Measurements from ENCODE around the gene HTR7. TPM values are rescaled to one million over a fixed set of nuclear protein-coding genes. Genes with fewer than 3 reads are reported as not detected.

The HTR7 gene
- total and polyA plus RNA-seq, 2 of the 4 experiments (the other 2 are of a cell fraction): 0.43 to 0.72 TPM

DNA sequence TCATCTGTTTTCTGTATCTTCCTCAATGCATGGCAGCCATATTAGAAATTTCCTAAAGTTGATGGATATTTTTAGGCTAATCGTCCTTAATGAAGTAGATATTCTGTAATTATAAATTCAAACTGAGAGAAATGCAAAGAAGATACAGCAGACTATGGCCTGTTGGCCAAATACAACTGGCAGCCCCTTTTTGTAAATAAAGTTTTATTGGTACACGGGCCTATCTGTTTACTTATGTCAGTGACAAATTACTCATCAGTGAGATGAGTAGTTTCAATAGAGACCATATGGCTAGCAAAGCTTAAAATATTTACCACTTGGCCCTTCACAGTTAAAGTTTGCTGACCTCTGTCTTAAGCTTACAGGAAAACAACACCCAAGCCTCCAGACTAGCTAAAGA lies 112.3 kb downstream of the HTR7 start:
- no peak overlapping the region for H3K14ac ChIP-seq (replicated peaks; ENCODE audit: low read depth, low read length)
- dilution Hi-C loops (cut with HindIII; ENCODE audit: low sequenced_read_pairs, unreplicated experiment): no loop called here
- no peak overlapping the region for H2AFZ ChIP-seq (replicated peaks; ENCODE audit: low read length, poor library complexity)
- H3K9me3 ChIP-seq (ENCODE audit: control insufficient read depth, insufficient read depth, low read length): no peaks in the 10 kb centered on the region
- H3K18ac ChIP-seq (ENCODE audit: low read depth, low read length): no peak overlapping the region
- no peak overlapping the region for H2AK9ac ChIP-seq (replicated peaks; ENCODE audit: low read depth, low read length, poor library complexity)
- POLR2A ChIA-PET (ENCODE audit: unreplicated experiment): no interaction called here
- DNase-seq: no peak
- intact Hi-C loops (cut with micrococcal nuclease): no loop called here
- H4K5ac ChIP-seq (ENCODE audit: low read depth, low read length): no peak overlapping the region
- H2BK120ac ChIP-seq (ENCODE audit: low read depth, low read length): no peak overlapping the region
- no peak for TF ChIP-seq FOS (IDR thresholded peaks at IDR 0.05; ENCODE audit: low read depth, low read length)
- TF ChIP-seq CHD1 (IDR thresholded peaks at IDR 0.05; ENCODE audit: low read depth, low read length): no peak
- no peak for TF ChIP-seq MAFK (IDR thresholded peaks at IDR 0.05; ENCODE audit: low read depth, low read length)
- TF ChIP-seq, protein P1, sequence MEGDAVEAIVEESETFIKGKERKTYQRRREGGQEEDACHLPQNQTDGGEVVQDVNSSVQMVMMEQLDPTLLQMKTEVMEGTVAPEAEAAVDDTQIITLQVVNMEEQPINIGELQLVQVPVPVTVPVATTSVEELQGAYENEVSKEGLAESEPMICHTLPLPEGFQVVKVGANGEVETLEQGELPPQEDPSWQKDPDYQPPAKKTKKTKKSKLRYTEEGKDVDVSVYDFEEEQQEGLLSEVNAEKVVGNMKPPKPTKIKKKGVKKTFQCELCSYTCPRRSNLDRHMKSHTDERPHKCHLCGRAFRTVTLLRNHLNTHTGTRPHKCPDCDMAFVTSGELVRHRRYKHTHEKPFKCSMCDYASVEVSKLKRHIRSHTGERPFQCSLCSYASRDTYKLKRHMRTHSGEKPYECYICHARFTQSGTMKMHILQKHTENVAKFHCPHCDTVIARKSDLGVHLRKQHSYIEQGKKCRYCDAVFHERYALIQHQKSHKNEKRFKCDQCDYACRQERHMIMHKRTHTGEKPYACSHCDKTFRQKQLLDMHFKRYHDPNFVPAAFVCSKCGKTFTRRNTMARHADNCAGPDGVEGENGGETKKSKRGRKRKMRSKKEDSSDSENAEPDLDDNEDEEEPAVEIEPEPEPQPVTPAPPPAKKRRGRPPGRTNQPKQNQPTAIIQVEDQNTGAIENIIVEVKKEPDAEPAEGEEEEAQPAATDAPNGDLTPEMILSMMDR (conservative IDR thresholded peaks at IDR 0.05; ENCODE audit: low read depth, low read length): no peak
- TF ChIP-seq SMC3 (IDR thresholded peaks at IDR 0.05; ENCODE audit: low read depth, low read length): no peak
- TF ChIP-seq NFE2L2 (IDR thresholded peaks at IDR 0.05; ENCODE audit: low read depth, low read length): no peak
- no peak for TF ChIP-seq MAZ (IDR thresholded peaks at IDR 0.05; ENCODE audit: borderline replicate concordance, low read depth, low read length)
- TF ChIP-seq, protein P2, sequence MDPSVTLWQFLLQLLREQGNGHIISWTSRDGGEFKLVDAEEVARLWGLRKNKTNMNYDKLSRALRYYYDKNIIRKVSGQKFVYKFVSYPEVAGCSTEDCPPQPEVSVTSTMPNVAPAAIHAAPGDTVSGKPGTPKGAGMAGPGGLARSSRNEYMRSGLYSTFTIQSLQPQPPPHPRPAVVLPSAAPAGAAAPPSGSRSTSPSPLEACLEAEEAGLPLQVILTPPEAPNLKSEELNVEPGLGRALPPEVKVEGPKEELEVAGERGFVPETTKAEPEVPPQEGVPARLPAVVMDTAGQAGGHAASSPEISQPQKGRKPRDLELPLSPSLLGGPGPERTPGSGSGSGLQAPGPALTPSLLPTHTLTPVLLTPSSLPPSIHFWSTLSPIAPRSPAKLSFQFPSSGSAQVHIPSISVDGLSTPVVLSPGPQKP (IDR thresholded peaks at IDR 0.05; ENCODE audit: borderline replicate concordance, low read depth, low read length): no peak
- TF ChIP-seq, protein P3, sequence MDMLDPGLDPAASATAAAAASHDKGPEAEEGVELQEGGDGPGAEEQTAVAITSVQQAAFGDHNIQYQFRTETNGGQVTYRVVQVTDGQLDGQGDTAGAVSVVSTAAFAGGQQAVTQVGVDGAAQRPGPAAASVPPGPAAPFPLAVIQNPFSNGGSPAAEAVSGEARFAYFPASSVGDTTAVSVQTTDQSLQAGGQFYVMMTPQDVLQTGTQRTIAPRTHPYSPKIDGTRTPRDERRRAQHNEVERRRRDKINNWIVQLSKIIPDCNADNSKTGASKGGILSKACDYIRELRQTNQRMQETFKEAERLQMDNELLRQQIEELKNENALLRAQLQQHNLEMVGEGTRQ (IDR thresholded peaks at IDR 0.05; ENCODE audit: low read depth, low read length): no peak
- no peak for TF ChIP-seq RFX5 (IDR thresholded peaks at IDR 0.05; ENCODE audit: low read depth, low read length)
- TF ChIP-seq POLR2A (IDR thresholded peaks at IDR 0.05; ENCODE audit: low read depth, low read length): no peak
- no peak for TF ChIP-seq RAD21 (IDR thresholded peaks at IDR 0.05; ENCODE audit: low read length)
- TF ChIP-seq MXI1 (IDR thresholded peaks at IDR 0.05; ENCODE audit: borderline replicate concordance, low read depth, low read length): no peak
- TF ChIP-seq BHLHE40 (IDR thresholded peaks at IDR 0.05; ENCODE audit: low read depth, low read length): no peak
- no peak for TF ChIP-seq CEBPB (IDR thresholded peaks at IDR 0.05; ENCODE audit: low read depth, low read length)
- no peak for TF ChIP-seq RCOR1 (IDR thresholded peaks at IDR 0.05; ENCODE audit: insufficient replicate concordance, low read length)
- ATAC-seq (ENCODE audit: low read depth): no peak
- no peak overlapping the region for H4K8ac ChIP-seq (ENCODE audit: low read depth in 2 of 2, low read length in 2 of 2)
- no peak overlapping the region for H4K91ac ChIP-seq (ENCODE audit: insufficient read depth, low read depth, low read length)
- H3K23ac ChIP-seq (ENCODE audit: low read depth, low read length): no peak overlapping the region
- H2BK20ac ChIP-seq (ENCODE audit: low read depth, low read length): no peak overlapping the region
- H4K20me1 ChIP-seq (ENCODE audit: insufficient read depth, low read length): no peaks in the 10 kb centered on the region
- H3K56ac ChIP-seq (ENCODE audit: extremely low read depth, insufficient read depth, low read length): no peak overlapping the region
- H3K4me1 ChIP-seq (ENCODE audit: control insufficient read depth, insufficient read depth, low read length): no peaks in the 10 kb centered on the region
- H3K27me3 ChIP-seq (ENCODE audit: control insufficient read depth, insufficient read depth, low read length): no peaks in the 10 kb centered on the region
- H2AK5ac ChIP-seq (ENCODE audit: low read depth, low read length): no peak overlapping the region
- WGBS, 2 experiments (ENCODE audit: extremely low coverage in 2 of 2, insufficient read length in 1 of 2): no CpG with 5 or more reads among the region's 2 CpGs
- H3K27ac ChIP-seq (ENCODE audit: insufficient read depth, low read length): no peak overlapping the region
- in situ Hi-C loops (cut with MboI; ENCODE audit: low sequenced_read_pairs): loop anchor here (5.0 kb wide), 1 partner anchor 122 kb away; no protein-coding TSS in a partner anchor
- CTCF ChIA-PET: no interaction called here
- H3K36me3 ChIP-seq (ENCODE audit: control insufficient read depth, insufficient read depth, low read length): no peaks in the 10 kb centered on the region
- H3K9me1 ChIP-seq (ENCODE audit: insufficient read depth, low read length): no peaks in the 10 kb centered on the region
- no TSS peak for BruUV-seq (replicated peaks)
- H3K4ac ChIP-seq (ENCODE audit: low read depth, low read length): no peak overlapping the region
- H3K4me3 ChIP-seq (ENCODE audit: insufficient read depth, low read depth, low read length): no peak overlapping the region
- H3K79me1 ChIP-seq (ENCODE audit: low read depth in 1 of 2, low read length in 2 of 2): no peaks in the 10 kb centered on the region
- no peak overlapping the region for H2BK5ac ChIP-seq (ENCODE audit: low read depth, low read length, poor library complexity, severe bottlenecking)
- H3K4me2 ChIP-seq (ENCODE audit: low read depth, low read length): no peak overlapping the region
- H3K9ac ChIP-seq (ENCODE audit: low read depth, low read length): no peak overlapping the region
- H2BK15ac ChIP-seq (ENCODE audit: low read depth, low read length): no peak overlapping the region

Data from IMR-90 (cell line).